Endothelial cell of umbilical vein (primary cell): Measurements from ENCODE around the gene CACNA2D3. TPM values are rescaled to one million over a fixed set of nuclear protein-coding genes. Genes with fewer than 3 reads are reported as not detected.

Experiments used
- BruUV-seq: library from RNA; stranded (reverse); fragments of 400-500 nt; replicated peaks from 2 replicates; lab custom pipeline; 2021; lab: Mats Ljungman, UMichigan
- CTCF ChIA-PET: fragments of 300-600, 350-600 bp; sonication (Branson Sonifier 250); formaldehyde crosslinking; loops from one replicate; lab custom pipeline; 2021; ENCODE audit warnings: antibody characterized with exemption, inconsistent platforms; lab: Charles Lee
- POLR2A ChIA-PET: fragments of 300-600, 350-600 bp; sonication (Branson Sonifier 250); formaldehyde crosslinking; loops from one replicate; lab custom pipeline; 2021; ENCODE audit warnings: antibody characterized with exemption, inconsistent platforms; lab: Charles Lee
- DNase-seq: peaks from one replicate; pipeline ENCODE4 v3.0.0-alpha.2; 2011; ENCODE audit warnings: low read depth, low spot score
- FAIRE-seq: peaks from 2 replicates; lab custom pipeline; 2011; peaks lifted over from hg19 to GRCh38; lab: Jason Lieb, UNC
- H2AFZ ChIP-seq: 2 replicates; pipeline ENCODE4 v1.6.0; 2012; ENCODE audit warnings: low read depth, low read length, control low read depth, inconsistent platforms
- H3K27ac ChIP-seq: 2 replicates; pipeline ENCODE4 v1.5.1; 2011; ENCODE audit warnings: low read depth, mild to moderate bottlenecking, control low read depth, low read length, moderate library complexity; ENCODE audit not compliant: insufficient read depth
- H3K27me3 ChIP-seq, 2 experiments: 2 replicates each; pipeline versions ENCODE4 v1.6.0 to v1.6.1; 2011; ENCODE audit warnings: low read length in 2 of 2, mixed read lengths in 1 of 2; ENCODE audit not compliant: control insufficient read depth in 2 of 2, insufficient read depth in 2 of 2
- H3K36me3 ChIP-seq, 2 experiments: 2 replicates in 1 of 2; 3 replicates in 1 of 2; pipeline ENCODE4 v1.5.1; 2011; ENCODE audit warnings: low read length in 2 of 2, mild to moderate bottlenecking in 1 of 2, moderate library complexity in 1 of 2; ENCODE audit not compliant: control insufficient read depth in 2 of 2, insufficient read depth in 2 of 2; ENCODE audit errors: extremely low read depth in 1 of 2
- H3K4me1 ChIP-seq: 3 replicates; pipeline ENCODE4 v1.5.1; 2011; ENCODE audit warnings: mild to moderate bottlenecking, low read length; ENCODE audit not compliant: control insufficient read depth, insufficient read depth; ENCODE audit errors: extremely low read depth
- H3K4me2 ChIP-seq: 2 replicates; pipeline ENCODE4 v1.6.1; 2011; ENCODE audit warnings: low read length, control low read depth, mixed read lengths; ENCODE audit not compliant: insufficient read depth
- H3K4me3 ChIP-seq, 3 experiments: fragments of 200-600 bp in 1 of 3; sonication (generic), shearing (Covaris generic) in 1 of 3; replicated peaks in 1 of 3; 2 replicates each; pipeline ENCODE4 v1.5.1; 2011 to 2016; ENCODE audit warnings: control low read depth in 3 of 3, low read length in 3 of 3, mild to moderate bottlenecking in 2 of 3, inconsistent platforms in 1 of 3, low read depth in 1 of 3, moderate library complexity in 1 of 3; ENCODE audit not compliant: insufficient read depth in 1 of 3
- H3K79me2 ChIP-seq: 2 replicates; pipeline ENCODE4 v1.6.0; 2012; ENCODE audit warnings: low read length, inconsistent platforms; ENCODE audit not compliant: control insufficient read depth, insufficient read depth
- H3K9ac ChIP-seq: replicated peaks from 2 replicates; pipeline ENCODE3; 2011; ENCODE audit warnings: low read length, control low read depth; ENCODE audit not compliant: insufficient read depth; ENCODE audit errors: extremely low read depth
- H3K9me1 ChIP-seq: replicated peaks from 3 replicates; pipeline ENCODE4 v1.6.0; 2011; ENCODE audit warnings: mild to moderate bottlenecking, low read length; ENCODE audit not compliant: control insufficient read depth, insufficient read depth; ENCODE audit errors: extremely low read depth
- H3K9me3 ChIP-seq: replicated peaks from 2 replicates; pipeline ENCODE4 v1.5.1; 2012; ENCODE audit warnings: low read length, inconsistent platforms; ENCODE audit not compliant: control insufficient read depth, insufficient read depth
- H4K20me1 ChIP-seq: replicated peaks from 2 replicates; pipeline ENCODE3; 2011; ENCODE audit warnings: mild to moderate bottlenecking, low read length; ENCODE audit not compliant: control insufficient read depth, insufficient read depth; ENCODE audit errors: extremely low read depth
- EZH2 ChIP-seq: IDR thresholded peaks from 2 replicates; pipeline ENCODE4 v1.6.1; 2012; ENCODE audit warnings: borderline replicate concordance, low read depth, mild to moderate bottlenecking, moderate library complexity, low read length, inconsistent platforms; ENCODE audit not compliant: severe bottlenecking
- FOS ChIP-seq: IDR thresholded peaks from 2 replicates; pipeline ENCODE4 v1.6.1; 2011; ENCODE audit warnings: mild to moderate bottlenecking, low read length, moderate library complexity, borderline replicate concordance; ENCODE audit not compliant: insufficient read depth
- GATA2 ChIP-seq: IDR thresholded peaks from 2 replicates; pipeline ENCODE4 v1.7.0; 2011; ENCODE audit warnings: low read depth, mild to moderate bottlenecking, moderate library complexity, mixed read lengths, low read length; ENCODE audit not compliant: insufficient read length, insufficient read depth
- JUN ChIP-seq: IDR thresholded peaks from 2 replicates; pipeline ENCODE4 v1.6.1; 2011; ENCODE audit warnings: borderline replicate concordance, low read depth; ENCODE audit not compliant: insufficient read length, insufficient read depth
- MYC ChIP-seq: IDR thresholded peaks from one replicate; pipeline ENCODE4 v1.6.1; 2011; ENCODE audit warnings: mild to moderate bottlenecking, low read depth, low read length
- POLR2A ChIP-seq: IDR thresholded peaks from 2 replicates; pipeline ENCODE4 v1.6.1; 2012; ENCODE audit warnings: low read depth, mild to moderate bottlenecking, control low read depth, low read length
- POLR2AphosphoS5 ChIP-seq: IDR thresholded peaks from 2 replicates; pipeline ENCODE4 v1.6.1; 2012; ENCODE audit warnings: low read depth, mild to moderate bottlenecking, control low read depth, low read length, moderate library complexity; ENCODE audit not compliant: insufficient read depth
- dilution Hi-C: fragments of 300-500 bp; cut with MboI; formaldehyde crosslinking; loops from one replicate; pipeline ENCODE4 v1.15.0; 2019; ENCODE audit warnings: low sequenced_read_pairs; ENCODE audit not compliant: extremely low pct_ligation_motif_present
- intact Hi-C: fragments of 100-400 bp; cut with micrococcal nuclease; formaldehyde crosslinking; loops from one replicate; pipeline ENCODE4 v1.10.0; 2022
- polyA plus RNA-seq, 4 experiments: library from polyadenylated mRNA; depleted of rRNA in 3 of 4; stranded (reverse) in 3 of 4; unstranded in 1 of 4; fragments of >200 nt; gene quantifications; 2 replicates each; pipeline versions ENCODE4 v1.2.1 to v1.2.3, GENCODE V29; 2011 to 2012; ENCODE audit warnings: missing spikeins in 1 of 4
- total RNA-seq: library from RNA; stranded (reverse); gene quantifications from 2 replicates; pipeline ENCODE4 v1.2.3, GENCODE V29; 2021
- TF ChIP-seq, protein P1 (sequence below), 2 donors: IDR thresholded peaks; 1 replicate in 1 of 2; 2 replicates in 1 of 2; pipeline ENCODE4 v1.5.1; 2011; ENCODE audit warnings: low read length in 2 of 2, mild to moderate bottlenecking in 2 of 2, moderate library complexity in 2 of 2, control low read depth in 1 of 2, inconsistent platforms in 1 of 2, low read depth in 1 of 2; ENCODE audit not compliant: insufficient read depth in 1 of 2; ENCODE audit errors: extremely low read depth in 1 of 2
- TF ChIP-seq, protein P2 (sequence below): IDR thresholded peaks from 2 replicates; pipeline ENCODE4 v1.6.1; 2011; ENCODE audit not compliant: insufficient read depth, insufficient read length

Gene CACNA2D3
- total and polyA plus RNA-seq, 2 donors (not counting 3 experiments of a cell fraction or from before 2014, with no cell fraction given): not detected

DNA sequence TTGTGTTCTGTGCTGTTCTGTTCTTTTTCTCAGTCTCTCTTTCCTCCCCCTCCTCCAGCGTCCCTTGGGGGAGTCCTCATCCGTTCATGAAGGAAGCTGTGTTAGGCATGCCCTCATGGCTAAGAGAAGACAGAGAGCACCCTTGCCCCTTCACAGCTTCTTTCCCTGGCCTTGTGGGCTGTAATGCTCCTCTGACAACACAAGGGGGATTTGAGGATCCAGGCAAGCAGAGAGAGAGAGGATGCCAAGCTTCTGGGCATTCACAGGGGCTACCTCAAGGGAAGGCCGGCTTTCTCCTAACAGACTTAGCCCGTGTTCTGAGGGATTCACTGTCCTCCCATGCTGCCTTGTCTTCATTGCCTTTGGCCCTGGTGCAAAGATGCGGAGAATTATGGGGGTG, 416.0 kb downstream of the CACNA2D3 start:
- no peaks in the 10 kb centered on the region for H3K4me1 ChIP-seq
- no peak overlapping the region for H3K4me3 ChIP-seq
- H3K79me2 ChIP-seq: no peaks in the 10 kb centered on the region
- no peak overlapping the region for H2AFZ ChIP-seq
- dilution Hi-C loops: no loop called here
- no peak overlapping the region for H3K4me2 ChIP-seq
- no TSS peak for BruUV-seq
- FAIRE-seq (no peak), DNase-seq (no peak)
- no peaks in the 10 kb centered on the region for H3K27me3 ChIP-seq
- no peaks in the 10 kb centered on the region for H3K9me1 ChIP-seq
- no peak overlapping the region for H3K27ac ChIP-seq
- CTCF ChIA-PET: no interaction called here
- H4K20me1 ChIP-seq: no peaks in the 10 kb centered on the region
- intact Hi-C loops: no loop called here
- no peaks in the 10 kb centered on the region for H3K36me3 ChIP-seq
- POLR2A ChIA-PET: no interaction called here
- no peak overlapping the region for H3K9ac ChIP-seq
- TF ChIP-seq GATA2 (no peak), FOS (no peak), POLR2A (no peak), MYC (no peak), JUN (no peak), EZH2 (no peak), POLR2AphosphoS5 (no peak)
- TF ChIP-seq, protein P1, sequence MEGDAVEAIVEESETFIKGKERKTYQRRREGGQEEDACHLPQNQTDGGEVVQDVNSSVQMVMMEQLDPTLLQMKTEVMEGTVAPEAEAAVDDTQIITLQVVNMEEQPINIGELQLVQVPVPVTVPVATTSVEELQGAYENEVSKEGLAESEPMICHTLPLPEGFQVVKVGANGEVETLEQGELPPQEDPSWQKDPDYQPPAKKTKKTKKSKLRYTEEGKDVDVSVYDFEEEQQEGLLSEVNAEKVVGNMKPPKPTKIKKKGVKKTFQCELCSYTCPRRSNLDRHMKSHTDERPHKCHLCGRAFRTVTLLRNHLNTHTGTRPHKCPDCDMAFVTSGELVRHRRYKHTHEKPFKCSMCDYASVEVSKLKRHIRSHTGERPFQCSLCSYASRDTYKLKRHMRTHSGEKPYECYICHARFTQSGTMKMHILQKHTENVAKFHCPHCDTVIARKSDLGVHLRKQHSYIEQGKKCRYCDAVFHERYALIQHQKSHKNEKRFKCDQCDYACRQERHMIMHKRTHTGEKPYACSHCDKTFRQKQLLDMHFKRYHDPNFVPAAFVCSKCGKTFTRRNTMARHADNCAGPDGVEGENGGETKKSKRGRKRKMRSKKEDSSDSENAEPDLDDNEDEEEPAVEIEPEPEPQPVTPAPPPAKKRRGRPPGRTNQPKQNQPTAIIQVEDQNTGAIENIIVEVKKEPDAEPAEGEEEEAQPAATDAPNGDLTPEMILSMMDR (IDR thresholded peaks at IDR 0.05; ENCODE audit: extremely low read depth in 1 of 2, insufficient read depth in 1 of 2, low read depth in 1 of 2, low read length in 2 of 2): no peak
- TF ChIP-seq, protein P2, sequence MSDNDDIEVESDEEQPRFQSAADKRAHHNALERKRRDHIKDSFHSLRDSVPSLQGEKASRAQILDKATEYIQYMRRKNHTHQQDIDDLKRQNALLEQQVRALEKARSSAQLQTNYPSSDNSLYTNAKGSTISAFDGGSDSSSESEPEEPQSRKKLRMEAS: no peak
- peaks cover 5% of the 10 kb centered on the region for H3K9me3 ChIP-seq
